Raji (cell line): ENCODE measurements around the gene NCAPH2.
A peak's percentile ranks its signal among the peaks of the same experiment; 100 is the strongest.

Experiments used
- POLR2A ChIP-seq: IDR thresholded peaks from 2 replicates; pipeline ENCODE4 v1.6.1; 2011; ENCODE audit warnings: low read depth, low read length, control low read depth; ENCODE audit not compliant: insufficient read depth

Gene NCAPH2

DNA sequence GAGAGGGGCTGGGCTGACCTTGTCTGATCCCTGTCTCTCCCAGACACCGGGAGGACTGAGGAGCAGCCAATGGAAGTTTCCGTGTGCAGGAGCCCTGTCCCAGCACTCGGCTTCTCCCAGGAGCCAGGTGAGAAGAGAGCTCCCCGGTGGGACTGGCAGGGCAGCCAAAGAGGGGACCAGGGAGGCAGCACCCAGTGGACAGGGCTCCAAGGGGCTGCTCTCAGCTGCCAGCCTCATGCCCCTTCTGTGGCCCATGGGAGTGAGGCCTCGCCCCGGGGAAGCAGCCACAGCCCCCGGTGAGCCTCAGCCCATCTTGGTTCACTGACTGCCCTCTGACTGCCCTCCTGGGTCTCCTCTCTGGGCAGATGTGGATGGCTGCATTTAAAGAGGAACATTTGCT is 10.6 kb downstream of the NCAPH2 start:
- TF ChIP-seq POLR2A, result no peak

DNA sequence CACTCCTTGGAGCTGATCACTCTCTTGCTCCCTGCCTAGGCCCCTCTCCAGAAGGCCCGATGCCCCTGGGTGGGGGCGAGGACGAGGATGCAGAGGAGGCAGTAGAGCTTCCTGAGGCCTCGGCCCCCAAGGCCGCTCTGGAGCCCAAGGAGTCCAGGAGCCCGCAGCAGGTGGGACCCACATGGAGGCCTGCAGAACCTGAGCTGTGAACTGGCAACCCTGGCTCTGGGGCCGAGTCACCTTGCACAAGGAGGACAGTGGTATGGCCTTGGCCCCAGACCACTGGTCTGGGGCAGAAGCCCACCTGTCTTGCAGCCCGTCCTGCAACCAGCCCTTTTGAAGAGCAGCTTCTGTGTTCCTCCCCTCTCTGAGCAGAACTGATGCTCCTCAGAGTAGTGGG is 11.1 kb downstream of the NCAPH2 start:
- TF ChIP-seq POLR2A, result no peak

DNA sequence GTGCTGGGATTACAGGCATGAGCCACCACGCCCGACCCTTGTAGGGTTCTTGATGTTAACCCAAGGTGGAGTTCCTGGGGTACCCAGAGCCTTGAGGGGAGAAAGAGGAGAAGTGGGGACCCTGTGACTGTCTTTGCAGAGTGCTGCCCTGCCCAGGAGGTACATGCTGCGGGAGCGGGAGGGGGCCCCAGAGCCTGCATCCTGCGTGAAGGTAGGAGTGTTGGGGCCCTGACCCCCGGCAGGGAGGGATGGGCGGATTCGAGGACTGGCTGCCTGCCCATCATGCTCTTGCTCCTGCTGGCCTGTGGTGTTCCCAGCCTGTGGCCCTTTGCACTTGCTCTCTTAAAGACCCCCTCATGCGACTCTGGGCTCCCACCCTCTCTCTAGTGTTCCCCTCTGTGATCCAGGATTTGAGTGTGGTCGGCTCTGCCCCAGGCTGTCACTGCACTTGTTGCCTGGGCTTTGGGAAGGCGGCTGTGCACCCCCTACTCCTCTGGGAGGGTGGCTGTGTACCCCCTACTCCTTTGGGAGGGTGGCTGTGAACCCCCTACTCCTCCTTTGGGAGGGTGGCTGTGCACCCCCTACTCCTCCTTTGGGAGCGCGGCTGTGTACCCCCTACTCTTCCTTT is 12.9 kb downstream of the NCAPH2 start:
- TF ChIP-seq POLR2A, result no peak

DNA sequence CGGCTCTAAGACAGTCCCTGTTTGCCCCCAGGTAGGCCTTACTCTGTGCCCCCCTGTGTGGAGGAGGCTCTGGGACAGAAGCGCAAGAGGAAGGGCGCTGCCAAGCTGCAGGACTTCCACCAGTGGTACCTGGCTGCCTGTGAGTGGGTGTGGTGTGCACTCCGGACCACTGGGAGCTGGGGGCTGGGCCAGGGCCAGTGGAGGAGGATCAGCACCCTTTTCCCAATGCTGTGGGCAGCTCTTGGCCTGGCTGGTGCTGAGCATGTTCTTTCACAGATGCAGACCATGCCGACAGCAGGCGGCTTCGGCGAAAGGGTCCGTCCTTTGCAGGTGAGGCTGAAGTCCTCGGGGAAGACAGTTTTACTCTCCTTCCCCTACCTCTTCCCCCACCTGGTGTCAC is 13.7 kb downstream of the NCAPH2 start:
- no peak for TF ChIP-seq POLR2A

DNA sequence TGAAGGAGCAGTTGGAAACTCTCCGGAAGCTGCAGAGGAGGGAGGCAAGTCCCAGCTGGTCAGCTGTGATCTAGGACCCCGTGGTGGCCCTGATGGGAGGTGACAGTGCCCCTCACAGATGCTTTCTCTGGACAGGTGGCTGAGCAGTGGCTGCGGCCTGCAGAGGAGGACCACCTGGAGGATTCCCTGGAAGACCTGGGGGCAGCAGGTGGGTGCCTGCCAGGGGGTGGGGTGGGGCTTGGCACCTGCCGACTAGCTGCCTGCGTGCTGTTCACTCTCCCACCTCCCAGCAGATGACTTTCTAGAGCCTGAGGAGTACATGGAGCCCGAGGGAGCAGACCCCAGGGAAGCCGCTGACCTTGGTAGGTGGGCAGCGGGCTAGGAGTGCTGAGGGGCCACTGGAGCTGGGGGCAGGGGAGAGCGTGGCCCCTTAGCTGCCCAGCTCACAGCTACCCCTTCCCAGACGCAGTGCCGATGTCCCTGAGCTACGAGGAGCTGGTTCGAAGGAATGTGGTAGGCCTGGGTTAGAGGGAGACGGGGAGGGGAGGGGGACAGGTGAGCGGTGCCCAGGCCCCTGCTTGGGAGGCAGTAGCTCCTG is 14.3 kb downstream of the NCAPH2 start:
- TF ChIP-seq POLR2A, result no peak

DNA sequence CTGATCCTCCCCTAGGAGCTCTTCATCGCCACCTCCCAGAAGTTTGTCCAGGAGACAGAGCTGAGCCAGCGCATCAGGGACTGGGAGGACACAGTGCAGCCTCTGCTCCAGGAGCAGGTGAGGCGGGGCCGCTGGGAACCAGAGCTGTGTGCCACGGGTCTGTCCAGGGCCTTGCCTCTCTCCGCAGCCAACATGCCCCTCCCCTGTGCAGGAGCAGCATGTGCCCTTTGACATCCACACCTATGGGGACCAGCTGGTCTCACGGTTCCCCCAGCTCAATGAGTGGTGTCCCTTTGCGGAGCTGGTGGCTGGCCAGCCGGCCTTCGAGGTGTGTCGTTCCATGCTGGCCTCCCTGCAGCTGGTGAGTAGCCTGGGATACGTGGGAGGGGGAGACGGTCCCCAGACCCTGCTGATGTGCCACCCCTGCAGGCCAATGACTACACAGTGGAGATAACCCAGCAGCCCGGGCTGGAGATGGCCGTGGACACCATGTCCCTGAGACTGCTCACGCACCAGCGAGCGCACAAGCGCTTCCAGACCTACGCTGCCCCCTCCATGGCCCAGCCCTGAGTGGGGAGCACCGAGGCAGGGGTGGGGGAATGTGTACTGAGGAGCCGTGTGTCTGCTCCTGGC is 14.9 kb downstream of the NCAPH2 start:
- 0 out of 2 replicates have a peak, but pooled peaks have one; percentile 2 for TF ChIP-seq POLR2A

DNA sequence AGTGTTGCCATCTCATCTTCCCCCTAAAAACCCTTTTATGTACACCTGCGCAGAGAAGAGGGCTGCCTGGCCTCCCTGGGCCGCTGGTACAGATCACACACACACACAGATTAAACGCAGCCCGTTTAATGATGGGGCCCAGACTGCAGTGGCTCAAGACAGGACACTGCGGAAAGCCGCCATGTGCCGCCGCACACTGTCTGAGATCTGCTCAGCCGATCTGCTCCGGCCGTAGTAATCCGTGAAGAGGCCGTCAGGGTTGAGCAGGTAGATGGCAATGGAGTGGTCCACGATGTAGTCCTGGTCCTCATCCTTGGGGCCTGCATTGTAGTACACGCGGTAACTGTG is 15.4 kb downstream of the NCAPH2 start:
- 0 out of 2 replicates have a peak, but pooled peaks have one; percentile 18 for TF ChIP-seq POLR2A

DNA sequence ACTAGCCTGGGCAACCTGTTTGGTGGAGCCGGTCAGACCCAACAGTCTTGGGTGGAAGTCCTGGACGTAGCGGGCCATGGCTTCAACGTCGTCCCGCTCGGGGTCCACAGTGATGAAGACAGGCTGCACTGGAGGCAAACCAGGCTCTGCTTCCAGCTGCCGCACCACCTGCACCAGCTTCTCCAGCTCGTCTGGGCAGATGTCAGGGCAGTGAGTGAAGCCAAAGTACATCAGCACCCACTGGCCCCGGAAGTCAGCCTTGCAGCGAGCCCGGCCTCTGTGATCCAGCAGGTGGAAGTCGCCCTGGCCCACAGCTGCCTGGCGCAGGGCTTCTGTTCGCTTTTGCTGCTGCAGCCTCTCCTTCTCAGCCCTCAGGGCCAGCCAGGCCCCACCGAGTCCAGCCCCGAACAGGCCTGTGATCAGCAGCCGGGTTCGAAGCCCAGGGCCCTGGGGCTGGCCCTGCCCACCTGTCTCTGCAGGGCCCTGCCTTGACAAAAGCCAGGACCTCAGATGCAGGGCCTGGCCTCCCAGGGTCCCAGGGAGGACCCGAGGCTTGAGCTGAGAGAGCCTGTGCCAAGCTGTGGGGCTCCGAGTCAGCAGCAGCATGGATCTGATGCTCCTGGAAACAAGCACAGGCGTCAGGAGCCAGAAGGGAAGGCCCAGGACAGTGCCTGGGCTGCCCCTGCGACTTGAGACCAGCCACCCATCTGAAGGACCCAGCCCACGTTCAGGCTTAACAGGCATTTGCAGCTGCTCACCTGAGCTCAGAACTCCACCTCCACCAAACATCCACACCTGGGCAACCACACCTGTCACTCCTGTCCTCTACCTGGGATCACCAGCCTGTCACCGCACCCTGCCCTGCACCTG is 16.0 kb downstream of the NCAPH2 start:
- TF ChIP-seq POLR2A, result no peak

DNA sequence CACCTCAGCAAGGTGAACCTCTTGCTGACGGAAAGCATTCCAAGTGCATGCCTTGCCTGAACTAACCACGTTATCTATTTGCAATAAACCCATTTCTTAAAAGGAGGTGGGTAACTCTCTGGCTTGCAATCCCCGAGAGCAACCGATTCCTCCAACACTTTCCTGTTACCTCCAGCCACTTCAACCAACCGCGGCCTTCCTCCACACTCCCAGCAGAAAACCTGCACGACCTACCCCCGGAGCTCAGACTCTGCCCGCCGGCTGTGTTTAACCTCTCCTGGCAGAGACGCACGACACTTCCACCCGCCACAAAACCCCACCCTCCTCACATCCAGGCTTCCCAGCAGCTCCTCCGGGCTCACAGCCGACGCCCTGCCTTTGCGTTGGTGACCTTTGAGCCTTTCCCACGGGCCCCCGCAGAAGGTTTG is 16.7 kb downstream of the NCAPH2 start:
- TF ChIP-seq POLR2A, result no peak

DNA sequence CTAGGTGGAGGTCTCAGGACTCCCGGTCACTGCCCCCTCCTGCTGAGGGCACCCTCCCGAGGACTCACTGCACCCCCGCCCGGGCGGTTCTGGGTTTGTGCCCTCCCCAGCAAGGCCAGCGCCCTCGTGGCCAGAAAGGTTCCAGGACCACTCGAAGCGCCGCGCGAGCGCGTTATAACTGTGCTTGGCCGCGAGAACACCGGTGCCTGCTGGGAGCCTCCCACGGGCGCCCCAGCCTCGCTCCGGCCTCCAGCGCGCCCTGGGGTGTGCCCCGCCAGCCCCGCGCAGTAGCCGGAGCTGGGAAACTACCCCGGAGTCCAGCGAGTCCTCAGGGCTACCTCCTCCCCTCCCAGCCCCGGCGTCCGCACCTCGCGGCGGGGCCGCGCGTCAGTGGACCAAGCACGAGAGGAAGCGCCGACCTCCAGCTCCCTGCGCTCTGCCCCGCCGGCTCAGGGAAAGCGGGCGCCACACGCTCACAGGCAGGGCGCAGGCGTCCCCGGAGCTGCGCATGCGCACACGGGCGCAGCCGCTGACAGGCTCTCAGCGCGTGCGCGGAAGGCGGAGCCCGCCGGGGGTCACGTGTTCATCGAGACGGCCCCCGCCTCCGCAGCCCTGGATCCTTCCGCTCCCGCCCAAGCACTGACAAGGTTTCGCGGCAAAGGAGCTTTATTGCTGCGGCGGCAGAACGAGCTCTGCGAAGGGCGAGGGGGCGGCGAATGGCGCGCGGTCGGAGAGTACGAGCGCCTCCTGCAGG is 17.3 kb downstream of the NCAPH2 start, which contains the start of gene SCO2:
Gene SCO2 (minus strand): TSS at position 495 of the 754 bp plus-strand sequence. CDS start 1,187 bp downstream, outside the sequence.
- TF ChIP-seq POLR2A, result peak; percentile 77

DNA sequence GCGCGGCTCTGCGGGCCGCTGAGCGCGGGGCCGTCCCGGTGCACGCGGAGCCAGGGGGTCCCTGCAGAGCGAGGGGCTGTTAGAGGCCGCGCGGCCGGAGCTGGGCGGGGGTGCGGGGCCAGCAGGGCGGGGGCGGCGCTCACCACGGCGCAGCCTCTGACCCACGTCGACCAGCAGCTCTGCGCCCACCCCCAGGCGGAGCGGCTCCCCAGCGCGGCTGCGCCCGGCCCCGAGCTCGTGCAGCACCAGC is 17.8 kb downstream of the NCAPH2 start:
- no peak for TF ChIP-seq POLR2A

DNA sequence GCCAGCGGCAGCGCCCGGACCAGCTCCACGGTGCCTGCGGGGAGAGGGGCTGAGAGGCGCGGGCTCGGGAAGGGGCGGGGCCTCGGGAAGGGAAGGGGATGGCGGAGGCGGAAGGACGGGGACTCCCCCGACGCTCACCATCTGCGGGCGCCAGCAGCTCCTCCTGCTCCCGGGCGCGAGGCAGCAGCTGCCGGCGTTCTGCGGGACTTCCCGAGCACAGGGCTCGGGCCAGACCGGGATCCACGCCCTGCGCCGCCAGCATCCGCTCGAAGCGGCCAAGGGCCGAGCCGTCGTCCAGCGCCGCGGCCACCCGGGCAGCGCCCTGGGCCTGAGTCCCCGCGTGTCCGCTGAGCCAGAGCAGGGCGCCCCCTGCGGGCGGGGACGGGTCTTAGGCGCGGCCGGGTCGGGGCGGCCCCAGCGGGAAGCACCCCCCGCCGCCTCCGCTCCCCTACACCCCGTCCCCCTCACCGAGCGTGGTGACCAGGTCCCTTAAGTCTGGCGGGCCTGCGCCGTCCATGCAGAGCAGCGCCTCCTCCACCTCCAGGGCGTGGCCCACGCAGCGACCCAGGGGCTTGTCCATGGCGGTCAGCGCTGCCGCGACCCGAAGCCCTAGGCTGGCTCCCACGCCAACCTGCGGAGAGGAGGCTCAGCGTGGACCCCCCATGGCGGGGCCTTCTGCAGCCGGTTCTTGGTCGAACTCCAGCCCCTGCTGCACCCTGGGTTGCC is 18.2 kb downstream of the NCAPH2 start:
- peak; percentile 38 for TF ChIP-seq POLR2A

DNA sequence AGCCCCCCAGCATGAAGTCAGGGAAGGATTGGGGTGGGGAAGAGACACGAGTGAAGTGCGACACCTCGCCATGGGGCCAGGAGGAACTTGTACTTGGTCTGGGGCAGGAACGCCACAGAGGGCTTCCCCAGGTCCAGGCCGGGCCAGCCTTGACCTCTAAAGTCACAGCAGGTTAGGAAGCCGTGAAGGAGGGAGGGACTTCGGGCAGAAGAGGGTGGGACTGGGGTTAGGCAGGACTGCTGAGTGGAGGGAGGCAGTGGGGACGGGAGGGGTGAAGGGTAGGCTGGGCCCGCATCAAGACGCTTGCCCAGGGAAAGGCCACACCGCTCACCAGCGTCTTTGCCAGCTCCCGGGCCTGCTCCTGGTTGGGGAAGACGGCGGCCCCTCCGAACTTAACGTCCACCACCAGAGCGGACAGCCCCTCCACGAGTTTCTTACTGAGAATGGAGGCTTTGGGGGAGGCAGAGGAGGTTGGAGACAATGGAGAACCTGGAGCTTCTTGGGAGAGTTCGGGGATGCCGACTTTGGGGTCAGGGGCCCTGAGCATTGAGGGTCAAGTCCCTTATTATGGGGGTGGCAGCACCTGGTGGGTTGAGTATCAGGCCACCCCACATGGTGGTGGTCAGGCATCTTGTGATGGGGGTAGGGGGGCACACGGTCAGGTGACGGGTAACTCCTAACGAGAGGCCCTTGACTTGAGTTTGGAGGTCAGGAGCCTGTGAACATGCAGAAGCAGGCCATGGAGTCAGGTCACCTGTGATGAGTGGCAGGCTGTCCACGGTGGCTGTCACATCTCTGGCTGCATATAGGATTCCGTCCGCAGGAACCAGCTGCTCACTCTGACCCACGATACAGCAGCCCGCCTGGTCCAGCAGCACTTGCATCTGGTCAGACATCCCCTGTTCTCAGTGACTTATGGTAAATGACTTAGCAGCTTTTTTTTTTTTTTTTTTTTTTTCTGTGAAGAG is 19.1 kb downstream of the NCAPH2 start:
- TF ChIP-seq POLR2A, result peak; percentile 90
